GM12878 (cell line): ENCODE data around the gene CMTM4. TPM values are rescaled to one million over a fixed set of nuclear protein-coding genes. Genes with fewer than 3 reads are reported as not detected.

Source experiments
- ATAC-seq: fragments of 200-7000 bp; cut with Tn5 transposase; 3 replicates; pipeline ENCODE4 v1.9.1; 2020; ENCODE audit warnings: mild to moderate bottlenecking, moderate library complexity
- BruUV-seq: library from RNA; stranded (reverse); fragments of 400-500 nt; replicated peaks from 2 replicates; lab custom pipeline; 2021; lab: Mats Ljungman, UMichigan
- CTCF ChIA-PET: fragments of 300-600 bp; sonication (Branson Sonifier 250); formaldehyde crosslinking; extraction: SDS; loops from one replicate; lab custom pipeline; 2021; ENCODE audit warnings: inconsistent platforms; lab: Yijun Ruan, JAX
- POLR2A ChIA-PET: fragments of 350-600 bp; formaldehyde crosslinking; extraction: SDS; loops from one replicate; lab custom pipeline; 2021; ENCODE audit warnings: inconsistent platforms; lab: Charles Lee
- RAD21 ChIA-PET: fragments of 300-600 bp; sonication (Branson Sonifier 250); formaldehyde crosslinking; loops from one replicate; lab custom pipeline; 2023; ENCODE audit warnings: antibody characterized with exemption; ENCODE audit not compliant: unreplicated experiment; lab: Charles Lee
- SMC1A ChIA-PET: fragments of 300-600 bp; sonication (Branson Sonifier 250); formaldehyde crosslinking; loops from one replicate; lab custom pipeline; 2023; ENCODE audit not compliant: unreplicated experiment, uncharacterized antibody; lab: Charles Lee
- DNase-seq: peaks from one replicate; pipeline ENCODE4 v3.0.0-alpha.2; 2011; ENCODE audit warnings: low read depth, low spot score
- FAIRE-seq: peaks from 3 replicates; lab custom pipeline; 2011; peaks lifted over from hg19 to GRCh38; lab: Jason Lieb, UNC
- H2AFZ ChIP-seq: 2 replicates; pipeline ENCODE4 v1.6.0; 2011; ENCODE audit warnings: low read depth, low read length, control low read depth; ENCODE audit not compliant: control insufficient read depth
- H3K27ac ChIP-seq: 2 replicates; pipeline ENCODE4 v1.5.1; 2011; ENCODE audit warnings: control low read depth; ENCODE audit not compliant: control insufficient read depth, insufficient read depth
- H3K27me3 ChIP-seq, 2 experiments: replicated peaks in 1 of 2; 2 replicates each; pipeline versions ENCODE4 v1.6.0 to v1.6.1; 2011; ENCODE audit warnings: low read length in 1 of 2; ENCODE audit not compliant: control insufficient read depth in 2 of 2, insufficient read depth in 2 of 2
- H3K36me3 ChIP-seq, 2 experiments: 2 replicates each; pipeline ENCODE4 v1.5.1; 2011; ENCODE audit warnings: low read length in 1 of 2; ENCODE audit not compliant: control insufficient read depth in 2 of 2, insufficient read depth in 2 of 2
- H3K4me1 ChIP-seq: 2 replicates; pipeline ENCODE4 v1.6.1; 2011; ENCODE audit warnings: mild to moderate bottlenecking, low read length, moderate library complexity, mixed read lengths; ENCODE audit not compliant: control insufficient read depth, insufficient read depth
- H3K4me2 ChIP-seq: 2 replicates; pipeline ENCODE4 v1.6.0; 2011; ENCODE audit warnings: control low read depth; ENCODE audit not compliant: control insufficient read depth, insufficient read depth
- H3K4me3 ChIP-seq: fragments of 200-600 bp; sonication (generic); 2 replicates; pipeline ENCODE4 v1.5.1; 2016
- H3K79me2 ChIP-seq: 2 replicates; pipeline ENCODE4 v1.6.0; 2011; ENCODE audit warnings: low read length; ENCODE audit not compliant: control insufficient read depth, insufficient read depth
- H3K9ac ChIP-seq: 2 replicates; pipeline ENCODE4 v1.8.0; 2011; ENCODE audit warnings: low read length, control low read depth, mixed read lengths; ENCODE audit not compliant: control insufficient read depth, insufficient read depth
- H3K9me3 ChIP-seq: replicated peaks from 3 replicates; pipeline ENCODE4 v1.5.1; 2011; ENCODE audit warnings: mild to moderate bottlenecking, low read length; ENCODE audit not compliant: control insufficient read depth, insufficient read depth
- H4K20me1 ChIP-seq: 2 replicates; pipeline ENCODE4 v1.6.0; 2011; ENCODE audit not compliant: control insufficient read depth, insufficient read depth
- BHLHE40 ChIP-seq, 2 experiments: fragments of 450-650 bp in 1 of 2; IDR thresholded peaks; 2 replicates each; pipeline ENCODE4 v1.6.1; 2011 to 2017; ENCODE audit warnings: low read depth in 2 of 2, borderline replicate concordance in 1 of 2, improper control_type of control experiment in 1 of 2, low read length in 1 of 2, mild to moderate bottlenecking in 1 of 2
- CHD2 ChIP-seq: IDR thresholded peaks from 2 replicates; pipeline ENCODE4 v1.6.1; 2011; ENCODE audit warnings: low read depth, low read length, improper control_type of control experiment, borderline replicate concordance
- GABPA ChIP-seq: IDR thresholded peaks from 2 replicates; pipeline ENCODE4 v1.6.1; 2014; ENCODE audit warnings: antibody characterized with exemption, low read depth, mild to moderate bottlenecking, inconsistent platforms
- MEF2A ChIP-seq: IDR thresholded peaks from 2 replicates; pipeline ENCODE4 v1.6.1; 2011; ENCODE audit warnings: low read depth, mild to moderate bottlenecking, low read length, moderate library complexity; ENCODE audit not compliant: insufficient read depth
- NR2C2 ChIP-seq: IDR thresholded peaks from 2 replicates; pipeline ENCODE4 v1.6.1; 2011; ENCODE audit warnings: borderline replicate concordance, low read depth; ENCODE audit not compliant: control insufficient read depth, insufficient read length
- POLR2A ChIP-seq: IDR thresholded peaks from 2 replicates; pipeline ENCODE4 v1.6.1; 2011; ENCODE audit warnings: low read depth, mild to moderate bottlenecking, low read length
- SMAD5 ChIP-seq: IDR thresholded peaks from 2 replicates; pipeline ENCODE4 v1.6.1; 2016; ENCODE audit warnings: antibody characterized with exemption, low read depth
- SPI1 ChIP-seq: IDR thresholded peaks from 2 replicates; pipeline ENCODE4 v1.6.1; 2011; ENCODE audit warnings: low read depth, mild to moderate bottlenecking, low read length, moderate library complexity, borderline replicate concordance; ENCODE audit not compliant: insufficient read depth
- STAT3 ChIP-seq: IDR thresholded peaks from 2 replicates; pipeline ENCODE4 v1.6.1; 2011; ENCODE audit warnings: low read depth, low read length, improper control_type of control experiment
- ZNF274 ChIP-seq: IDR thresholded peaks from one replicate; pipeline ENCODE4 v1.8.0; 2011; ENCODE audit not compliant: insufficient read length, insufficient read depth
- ZNF384 ChIP-seq: IDR thresholded peaks from 2 replicates; pipeline ENCODE4 v1.6.1; 2012; ENCODE audit warnings: low read depth, mild to moderate bottlenecking, low read length, improper control_type of control experiment, borderline replicate concordance
- WGBS: methylation state at CpG from one replicate; pipeline ENCODE4 v1.1.6; 2016; ENCODE audit warnings: low lambda C conversion rate; ENCODE audit not compliant: insufficient replicate concordance, insufficient coverage; ENCODE audit errors: missing lambda C conversion rate; 5-methylcytosine and 5-hydroxymethylcytosine counted together
- in situ Hi-C: fragments of 300-500 bp; cut with MboI; formaldehyde crosslinking; loops from 9 replicates; pipeline ENCODE4 v1.14.3; 2018; ENCODE audit warnings: mixed read lengths
- intact Hi-C: fragments of 100-400 bp; cut with micrococcal nuclease; formaldehyde crosslinking; loops from one replicate; pipeline ENCODE4 v1.14.2; 2022; ENCODE audit not compliant: unreplicated experiment
- polyA plus RNA-seq, 11 experiments: library from polyadenylated mRNA; depleted of rRNA in 4 of 11; unstranded in 6 of 11; stranded (reverse) in 5 of 11; fragments of >200 nt; fragmentation: Nextera tagmentation in 4 of 11; fragmentation: Illumina TruSeq in 1 of 11; extraction: Ambion mirVana in 4 of 11; extraction: Trizol in 1 of 11; gene quantifications; 1 replicate in 1 of 11; 2 replicates in 10 of 11; pipeline versions ENCODE4 v1.2.1 to v1.2.3, GENCODE V29; 2011 to 2016; ENCODE audit warnings: inconsistent platforms in 2 of 11, missing spikeins in 2 of 11, low read depth in 1 of 11
- total RNA-seq, 4 experiments: library from RNA; depleted of rRNA in 3 of 4; stranded (reverse); fragments of >200 nt in 3 of 4; fragmentation: Illumina TruSeq in 1 of 4; extraction: Trizol in 1 of 4; gene quantifications; 2 replicates each; pipeline versions ENCODE4 v1.2.1 to v1.2.3, GENCODE V29; 2013 to 2021

Gene CMTM4
- total and polyA plus RNA-seq, 10 of the 15 experiments (the other 5 are each of a cell fraction or from before 2014, with no cell fraction given) = 0.02 to 0.43 (median 0.15) TPM; not detected in 2

DNA sequence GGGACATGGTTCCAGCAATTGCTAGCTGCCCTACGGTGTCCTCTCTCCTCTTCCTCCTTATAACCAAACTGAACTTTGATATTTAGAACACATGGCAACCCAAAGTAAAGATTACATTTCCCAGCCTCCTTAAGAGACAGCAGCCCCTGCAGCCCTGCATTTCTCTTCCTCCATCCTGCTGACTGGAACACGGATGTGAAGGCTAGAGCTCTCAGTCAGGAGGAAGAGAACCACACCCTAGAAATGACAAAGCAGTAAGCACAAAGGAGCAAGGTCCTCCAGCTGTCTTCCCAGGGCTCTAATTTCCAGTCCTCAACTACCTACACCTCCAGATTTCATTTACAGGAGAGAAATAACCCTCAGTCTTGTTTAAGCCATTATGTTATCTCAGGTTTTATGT, 44.0 kb upstream of the CMTM4 start:
- peak; percentile 31 for FAIRE-seq
- intact Hi-C loops = loop anchor here (1.0 kb wide), 1 partner anchor 334 kb away; no protein-coding TSS in a partner anchor
- TF ChIP-seq GABPA (no peak), NR2C2 (no peak), ZNF274 (no peak), ZNF384 (no peak), BHLHE40 (IDR thresholded peaks at IDR 0.05; ENCODE audit: borderline replicate concordance in 1 of 2, low read depth in 2 of 2, low read length in 1 of 2) (no peak), SPI1 (no peak), MEF2A (no peak), CHD2 (no peak), SMAD5 (no peak), POLR2A (no peak), STAT3 (no peak)
- TF ChIP-seq, all 136 proteins: peak for 0
- ChIA-PET SMC1A (interaction anchor here (1.1 to 1.7 kb wide), 5 partner anchors 10 to 334 kb away, joined by 3 to 11 read pairs (median 4); no protein-coding TSS in a partner anchor), CTCF (interaction anchor here (0.6 to 8.5 kb wide), 29 partner anchors 8 to 334 kb away, joined by 3 to 76 read pairs (median 4); partner anchors contain the start of genes DYNC1LI2, NAE1 and PDP2), POLR2A (interaction anchor here (1.4 kb wide), 1 partner anchor 11 kb away, joined by 5 read pairs; the partner anchor contains the start of gene DYNC1LI2), RAD21 (interaction anchor here (0.7 to 1.2 kb wide), 4 partner anchors 11 to 334 kb away, joined by 3 read pairs; no protein-coding TSS in a partner anchor)
- no TSS peak for BruUV-seq
- 66% methylated on average over 2 of the region's 2 CpGs for WGBS
- Histone ChIP-seq H3K4me3 (no peak overlapping the region), H3K4me2 (no peak overlapping the region), H3K9ac (no peak overlapping the region), H4K20me1 (no peaks in the 10 kb centered on the region), H3K4me1 (no peaks in the 10 kb centered on the region), H3K79me2 (peaks cover 3% of the 10 kb centered on the region; the same call in 1 of the 2 replicates), H3K27me3 (no peaks in the 10 kb centered on the region), H3K36me3 (peaks cover 16 to 31% of the 10 kb centered on the region in 2 experiments), H2AFZ (no peak overlapping the region), H3K27ac (no peak overlapping the region), H3K9me3 (no peaks in the 10 kb centered on the region)
- DNase-seq (no peak), ATAC-seq (peak; percentile 18; the same call in 2 of the 3 replicates)
- in situ Hi-C loops = no loop called here
